ENCODE results near the gene SH2D4B. TPM values are rescaled to one million over a fixed set of nuclear protein-coding genes. Genes with fewer than 3 reads are reported as not detected.

SH2D4B gene
- total and polyA plus RNA-seq, 3 experiments from 2014 or later: 0.11 to 0.13 TPM; not detected in 1

- H3K9me3 Mint-ChIP-seq: peaks cover 0 to 6% (median 0%) of the 10 kb centered on the region in 5 donors
- ChIA-PET CTCF (interaction anchor here (2.5 to 19.9 kb wide), 4 partner anchors 14 to 124 kb away, joined by 6 to 498 read pairs (median 273); partner anchors contain the start of gene TSPAN14), POLR2A (no interaction called here)
- peak in 1 of 5 donors; percentile 11 for DNase-seq
- Histone ChIP-seq H3K4me3 (ENCODE audit: low read length) (no peak overlapping the region), H3K36me3 (ENCODE audit: insufficient read depth, low read length) (peaks cover 7% of the 10 kb centered on the region), H3K4me1 (ENCODE audit: insufficient read depth, low read length) (peaks cover 98% of the 10 kb centered on the region), H3K27me3 (ENCODE audit: insufficient read depth, low read length, poor library complexity, severe bottlenecking) (no peaks in the 10 kb centered on the region), H3K9me3 (ENCODE audit: low read length) (no peaks in the 10 kb centered on the region), H3K27ac (ENCODE audit: low read depth, low read length) (no peak overlapping the region)
- H3K36me3 Mint-ChIP-seq: peaks cover 6 to 64% (median 14%) of the 10 kb centered on the region in 3 donors
- peaks cover 92 to 98% (median 94%) of the 10 kb centered on the region in 3 donors for H3K4me1 Mint-ChIP-seq
- H3K27me3 Mint-ChIP-seq: no peaks in the 10 kb centered on the region
- H3K4me3 Mint-ChIP-seq: peak overlapping the region in 5 of 7 donors; percentile 20 to 81 (median 46)
- H3K27ac Mint-ChIP-seq: peak overlapping the region; percentile 89 to 96 (median 94)
These were observed 36.3 kb upstream of the SH2D4B start for GRCh38 chr10:80501381-80501912.

- peak overlapping the region; percentile 86 to 96 (median 93) for H3K27ac Mint-ChIP-seq
- H3K4me1 ChIP-seq (ENCODE audit: insufficient read depth, low read length): peaks cover 93% of the 10 kb centered on the region
- DNase-seq: no peak
- H3K27me3 ChIP-seq (ENCODE audit: insufficient read depth, low read length, poor library complexity, severe bottlenecking): no peaks in the 10 kb centered on the region
- H3K4me3 Mint-ChIP-seq: peak overlapping the region; percentile 31 to 81 (median 50)
- H3K36me3 ChIP-seq (ENCODE audit: insufficient read depth, low read length): peaks cover 13% of the 10 kb centered on the region
- H3K27ac ChIP-seq (ENCODE audit: low read depth, low read length): no peak overlapping the region
- no peaks in the 10 kb centered on the region for H3K9me3 ChIP-seq (ENCODE audit: low read length)
- peaks cover 86 to 93% (median 88%) of the 10 kb centered on the region in 3 donors for H3K4me1 Mint-ChIP-seq
- peaks cover 0 to under 1% (median 0%) of the 10 kb centered on the region in 5 donors for H3K9me3 Mint-ChIP-seq
- peaks cover under 1 to 62% (median 9%) of the 10 kb centered on the region in 3 donors for H3K36me3 Mint-ChIP-seq
- POLR2A ChIA-PET: no interaction called here
- no peaks in the 10 kb centered on the region for H3K27me3 Mint-ChIP-seq
- CTCF ChIA-PET: interaction anchor here (2.5 to 19.9 kb wide), 4 partner anchors 15 to 124 kb away, joined by 6 to 498 read pairs (median 273); partner anchors contain the start of gene TSPAN14
- no peak overlapping the region for H3K4me3 ChIP-seq (ENCODE audit: low read length)
These were observed 35.7 kb upstream of the SH2D4B start for GRCh38 chr10:80501913-80502521.

GRCh38 chr10:80502621-80503583 is 34.8 kb upstream of the SH2D4B start:
- ChIA-PET POLR2A (interaction anchor here (0.6 kb wide), 1 partner anchor 42 kb away, joined by 3 read pairs; no protein-coding TSS in a partner anchor), CTCF (interaction anchor here (1.8 to 19.9 kb wide), 6 partner anchors 10 to 125 kb away, joined by 4 to 498 read pairs (median 59); partner anchors contain the start of genes PRXL2A and TSPAN14)
- Histone ChIP-seq H3K27ac (ENCODE audit: low read depth, low read length) (peak overlapping the region; percentile 45), H3K4me1 (ENCODE audit: insufficient read depth, low read length) (peaks cover 84% of the 10 kb centered on the region), H3K36me3 (ENCODE audit: insufficient read depth, low read length) (peaks cover 21% of the 10 kb centered on the region), H3K4me3 (ENCODE audit: low read length) (no peak overlapping the region), H3K9me3 (ENCODE audit: low read length) (no peaks in the 10 kb centered on the region), H3K27me3 (ENCODE audit: insufficient read depth, low read length, poor library complexity, severe bottlenecking) (no peaks in the 10 kb centered on the region)
- DNase-seq: no peak
- H3K27me3 Mint-ChIP-seq: no peaks in the 10 kb centered on the region
- H3K4me3 Mint-ChIP-seq: peak overlapping the region in 6 of 7 donors; percentile 9 to 50 (median 35)
- peak overlapping the region; percentile 84 to 98 (median 93) for H3K27ac Mint-ChIP-seq
- H3K4me1 Mint-ChIP-seq: peaks cover 79 to 87% (median 83%) of the 10 kb centered on the region in 3 donors
- H3K9me3 Mint-ChIP-seq: no peaks in the 10 kb centered on the region
- H3K36me3 Mint-ChIP-seq: peaks cover 0 to 63% (median 7%) of the 10 kb centered on the region in 3 donors

GRCh38 chr10:80503584-80504157 is 34.0 kb upstream of the SH2D4B start:
- no peak overlapping the region for H3K4me3 ChIP-seq (ENCODE audit: low read length)
- H3K36me3 ChIP-seq (ENCODE audit: insufficient read depth, low read length): peaks cover 26% of the 10 kb centered on the region
- peaks cover 76% of the 10 kb centered on the region for H3K4me1 ChIP-seq (ENCODE audit: insufficient read depth, low read length)
- H3K27ac ChIP-seq (ENCODE audit: low read depth, low read length): peak overlapping the region; percentile 45
- Mint-ChIP-seq H3K36me3 (peaks cover 0 to 66% (median 7%) of the 10 kb centered on the region in 3 donors), H3K27ac (peak overlapping the region; percentile 84 to 98 (median 93)), H3K9me3 (no peaks in the 10 kb centered on the region), H3K4me3 (peak overlapping the region in 6 of 7 donors; percentile 3 to 61 (median 28)), H3K4me1 (peaks cover 75 to 82% (median 79%) of the 10 kb centered on the region in 3 donors), H3K27me3 (no peaks in the 10 kb centered on the region)
- DNase-seq: peak in 1 of 5 donors; percentile 17
- ChIA-PET CTCF (interaction anchor here (1.8 to 19.9 kb wide), 9 partner anchors 9 to 126 kb away, joined by 4 to 498 read pairs (median 22); partner anchors contain the start of genes PRXL2A and TSPAN14), POLR2A (interaction anchor here (1.0 kb wide), 1 partner anchor 96 kb away, joined by 5 read pairs; no protein-coding TSS in a partner anchor)
- no peaks in the 10 kb centered on the region for H3K27me3 ChIP-seq (ENCODE audit: insufficient read depth, low read length, poor library complexity, severe bottlenecking)
- no peaks in the 10 kb centered on the region for H3K9me3 ChIP-seq (ENCODE audit: low read length)

GRCh38 chr10:80504158-80504811 is 33.4 kb upstream of the SH2D4B start:
- H3K4me1 ChIP-seq (ENCODE audit: insufficient read depth, low read length): peaks cover 70% of the 10 kb centered on the region
- Mint-ChIP-seq H3K27ac (peak overlapping the region; percentile 84 to 98 (median 93)), H3K9me3 (no peaks in the 10 kb centered on the region), H3K4me1 (peaks cover 69 to 78% (median 73%) of the 10 kb centered on the region in 3 donors), H3K27me3 (no peaks in the 10 kb centered on the region), H3K4me3 (peak overlapping the region in 5 of 7 donors; percentile 3 to 61 (median 38)), H3K36me3 (peaks cover 0 to 69% (median 7%) of the 10 kb centered on the region in 3 donors)
- no peak overlapping the region for H3K4me3 ChIP-seq (ENCODE audit: low read length)
- CTCF ChIA-PET: interaction anchor here (1.1 to 19.9 kb wide), 14 partner anchors 7 to 157 kb away, joined by 4 to 498 read pairs (median 14); partner anchors contain the start of genes PRXL2A and TSPAN14
- peaks cover 30% of the 10 kb centered on the region for H3K36me3 ChIP-seq (ENCODE audit: insufficient read depth, low read length)
- DNase-seq: no peak
- POLR2A ChIA-PET: interaction anchor here (1.0 to 1.4 kb wide), 2 partner anchors 46 to 96 kb away, joined by 4 to 5 read pairs; no protein-coding TSS in a partner anchor
- H3K27me3 ChIP-seq (ENCODE audit: insufficient read depth, low read length, poor library complexity, severe bottlenecking): no peaks in the 10 kb centered on the region
- no peak overlapping the region for H3K27ac ChIP-seq (ENCODE audit: low read depth, low read length)
- H3K9me3 ChIP-seq (ENCODE audit: low read length): no peaks in the 10 kb centered on the region

- Histone ChIP-seq H3K27me3 (ENCODE audit: insufficient read depth, low read length, poor library complexity, severe bottlenecking) (no peaks in the 10 kb centered on the region), H3K27ac (ENCODE audit: low read depth, low read length) (no peak overlapping the region), H3K9me3 (ENCODE audit: low read length) (no peaks in the 10 kb centered on the region), H3K4me3 (ENCODE audit: low read length) (no peak overlapping the region), H3K4me1 (ENCODE audit: insufficient read depth, low read length) (peaks cover 63% of the 10 kb centered on the region), H3K36me3 (ENCODE audit: insufficient read depth, low read length) (peaks cover 37% of the 10 kb centered on the region)
- Mint-ChIP-seq H3K27me3 (no peaks in the 10 kb centered on the region), H3K9me3 (no peaks in the 10 kb centered on the region), H3K27ac (peak overlapping the region; percentile 84 to 98 (median 93)), H3K36me3 (peaks cover 0 to 70% (median 7%) of the 10 kb centered on the region in 3 donors), H3K4me3 (peak overlapping the region in 6 of 7 donors; percentile 20 to 84 (median 36)), H3K4me1 (peaks cover 66 to 76% (median 69%) of the 10 kb centered on the region in 3 donors)
- ChIA-PET POLR2A (interaction anchor here (0.7 to 1.4 kb wide), 5 partner anchors 12 to 97 kb away, joined by 3 to 5 read pairs (median 4); no protein-coding TSS in a partner anchor), CTCF (interaction anchor here (0.6 to 19.9 kb wide), 27 partner anchors 8 to 156 kb away, joined by 3 to 498 read pairs (median 7); partner anchors contain the start of genes PRXL2A and TSPAN14)
- peak in 1 of 5 donors; percentile 18 for DNase-seq
These were observed 32.7 kb upstream of the SH2D4B start for GRCh38 chr10:80504897-80505465.

Measured in CD8-positive, alpha-beta memory T cell (primary cell).